GM18868 (cell line): ENCODE measurements around the gene IVD.
A peak's percentile ranks its signal among the peaks of the same experiment; 100 is the strongest.

Experiments used
- ATAC-seq: cut with Tn5 transposase; IDR thresholded peaks from one replicate; pipeline ENCODE4 v1.9.1; 2021; ENCODE audit warnings: mild to moderate bottlenecking, moderate library complexity; ENCODE audit not compliant: unreplicated experiment

IVD gene

DNA sequence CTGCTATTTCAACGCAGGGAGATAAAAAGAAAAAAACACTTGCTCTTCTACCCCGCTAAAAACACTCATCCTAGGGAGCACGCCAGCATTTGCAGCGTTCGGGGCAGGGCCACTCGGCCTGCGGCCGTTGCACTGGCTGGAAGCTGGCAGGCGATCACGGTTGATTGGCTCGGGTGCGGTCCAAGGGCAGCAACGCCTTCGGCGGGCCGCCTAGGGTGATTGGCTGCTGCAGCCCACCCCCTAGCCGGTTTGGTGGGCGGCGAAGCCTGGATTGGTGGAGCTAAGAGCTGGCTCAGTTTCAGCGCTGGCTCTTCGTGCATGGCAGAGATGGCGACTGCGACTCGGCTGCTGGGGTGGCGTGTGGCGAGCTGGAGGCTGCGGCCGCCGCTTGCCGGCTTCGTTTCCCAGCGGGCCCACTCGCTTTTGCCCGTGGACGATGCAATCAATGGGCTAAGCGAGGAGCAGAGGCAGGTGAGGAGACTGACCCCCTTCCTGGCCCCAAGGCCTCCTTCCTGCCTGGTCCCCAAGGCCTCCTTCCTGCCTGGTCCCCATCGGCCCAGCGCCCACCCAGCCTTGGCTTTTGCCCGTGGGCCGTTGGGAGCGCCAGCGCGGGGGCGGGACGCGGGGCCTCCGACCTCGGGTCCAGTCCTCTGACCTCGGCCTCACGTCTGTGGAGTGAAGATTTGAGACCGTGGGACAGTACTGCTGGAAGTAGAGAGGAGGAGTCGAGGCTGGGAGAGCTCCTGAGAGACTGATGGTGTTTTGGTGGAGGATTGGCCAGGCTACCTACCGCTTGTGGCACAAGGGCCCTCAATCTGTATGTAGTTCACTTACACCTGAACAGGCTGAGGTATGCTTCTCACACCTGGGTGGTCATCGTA lies at the start of gene IVD:
TSS of gene IVD (plus strand) at position 295 of the 881 bp plus-strand sequence. CDS start at position 328, 33 bp downstream.
- ATAC-seq = peak; percentile 90

DNA sequence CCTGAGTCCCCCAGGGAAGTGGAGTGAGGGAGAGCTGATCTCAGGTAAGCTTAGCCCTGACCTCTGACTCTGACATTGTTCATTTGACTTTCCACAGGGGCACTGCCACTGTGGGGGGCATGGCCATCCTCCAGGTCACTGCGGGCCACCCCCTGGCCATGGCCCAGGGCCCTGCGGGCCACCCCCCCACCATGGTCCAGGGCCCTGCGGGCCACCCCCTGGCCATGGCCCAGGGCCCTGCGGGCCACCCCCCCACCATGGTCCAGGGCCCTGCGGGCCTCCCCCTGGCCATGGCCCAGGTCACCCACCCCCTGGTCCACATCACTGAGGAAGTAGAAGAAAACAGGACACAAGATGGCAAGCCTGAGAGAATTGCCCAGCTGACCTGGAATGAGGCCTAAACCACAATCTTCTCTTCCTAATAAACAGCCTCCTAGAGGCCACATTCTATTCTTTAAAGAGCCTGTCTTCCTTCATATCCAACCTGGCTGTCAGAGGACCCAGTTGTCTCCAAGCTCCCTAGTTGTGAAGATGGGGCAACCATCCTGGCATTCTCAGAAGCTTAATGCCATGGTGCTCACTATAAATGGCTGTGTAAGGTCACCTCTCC lies 49.5 kb upstream of the IVD start:
- ATAC-seq = no peak

DNA sequence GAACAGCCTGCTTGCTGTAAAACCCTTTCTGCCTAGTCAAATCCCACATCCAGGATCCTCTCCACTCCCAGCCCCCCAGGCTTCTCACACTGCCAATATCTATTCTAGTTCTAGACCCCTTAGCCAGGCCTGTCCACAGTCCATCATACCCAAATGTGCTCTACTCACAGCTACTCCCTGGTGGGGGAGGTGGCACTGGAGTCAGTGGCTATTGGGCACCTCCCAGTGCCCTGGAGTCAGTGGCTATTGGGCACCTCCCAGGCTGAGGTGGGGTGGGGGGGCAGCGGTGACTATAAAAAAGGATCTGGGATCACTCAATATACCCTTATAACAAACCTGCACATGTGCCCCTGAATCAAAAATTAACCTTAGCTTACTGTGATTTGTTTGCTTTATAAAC lies 48.3 kb upstream of the IVD start:
- no peak for ATAC-seq

DNA sequence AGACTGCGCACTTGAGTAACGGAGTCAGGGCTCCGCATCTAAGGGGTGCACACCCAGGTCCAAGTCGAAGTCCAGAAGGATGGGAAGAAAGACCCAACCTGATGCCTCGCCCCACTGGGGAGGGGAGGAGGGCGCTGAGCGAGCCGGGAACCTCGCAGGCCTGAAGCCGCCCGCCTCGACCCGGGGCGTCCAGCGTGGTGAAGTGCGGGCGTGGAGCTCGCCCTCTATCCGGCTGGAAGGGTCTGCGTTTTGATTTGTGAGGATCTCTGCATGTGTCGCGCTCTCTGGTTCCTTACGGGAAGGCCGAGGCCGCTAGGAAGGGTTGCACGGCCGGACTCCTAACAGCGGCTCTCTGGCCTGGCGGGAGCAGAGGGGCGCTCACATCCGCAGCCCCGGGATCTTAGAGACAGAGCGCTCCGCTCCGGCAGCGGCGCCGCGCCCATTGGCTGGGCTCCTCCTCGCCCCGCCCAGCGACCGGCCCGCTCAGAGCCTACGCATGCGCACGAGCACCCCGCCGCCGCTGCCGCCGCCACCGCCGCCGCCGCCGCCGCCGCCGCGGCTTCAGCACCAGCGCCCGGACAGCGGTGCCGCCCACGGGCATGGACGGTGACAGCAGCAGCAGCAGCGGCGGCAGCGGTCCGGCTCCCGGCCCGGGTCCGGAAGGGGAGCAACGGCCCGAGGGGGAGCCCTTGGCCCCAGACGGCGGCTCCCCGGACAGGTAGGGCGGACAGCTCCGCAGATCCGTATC lies 47.7 kb upstream of the IVD start, which contains the start of gene DISP2:
TSS of gene DISP2 (plus strand) at position 497 of the 748 bp plus-strand sequence. CDS start at position 600, 103 bp downstream.
- ATAC-seq = peak; percentile 81

DNA sequence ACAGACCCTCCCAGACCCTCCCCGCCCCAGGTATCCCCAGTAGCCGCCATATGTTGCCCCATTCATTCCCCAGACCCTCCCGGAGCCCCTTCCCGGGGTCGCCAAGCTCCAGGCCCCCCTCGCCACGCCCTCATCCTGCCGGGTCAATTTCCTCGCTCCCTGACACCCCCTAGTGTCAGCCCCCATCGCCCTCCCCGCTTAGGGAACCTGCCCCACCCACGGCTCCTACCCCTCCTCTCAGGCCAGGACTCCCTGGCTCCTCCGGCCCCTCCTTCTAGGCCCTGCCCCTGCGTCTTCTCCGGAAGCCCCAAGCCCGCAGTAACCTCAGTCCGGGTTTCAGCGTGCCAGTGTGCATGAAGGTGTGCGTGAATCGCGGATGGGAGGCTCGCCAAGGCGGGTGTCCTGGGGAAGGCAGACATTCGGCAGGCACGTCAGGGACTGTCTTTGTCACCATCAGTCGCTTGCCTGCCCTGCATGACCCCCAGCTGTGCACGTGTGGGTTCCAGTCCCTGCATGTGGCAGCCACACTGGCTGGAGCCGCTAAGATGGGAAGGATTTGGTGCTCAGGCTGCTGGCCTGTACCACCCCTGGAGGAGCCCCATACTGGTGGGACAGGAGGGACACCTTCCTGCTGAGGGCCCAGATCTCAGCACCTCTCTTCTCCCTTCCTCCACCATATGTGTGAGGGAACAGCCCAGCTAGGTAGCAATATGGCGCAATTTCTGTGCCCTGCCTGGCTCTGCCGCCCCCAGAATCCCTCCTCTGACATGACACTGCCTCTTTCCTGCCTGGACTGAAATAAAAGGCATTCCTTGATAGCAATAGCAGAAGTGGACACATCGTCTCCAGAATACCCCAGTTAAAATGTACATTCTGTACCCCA lies 46.9 kb upstream of the IVD start:
- ATAC-seq = peak; percentile 6

DNA sequence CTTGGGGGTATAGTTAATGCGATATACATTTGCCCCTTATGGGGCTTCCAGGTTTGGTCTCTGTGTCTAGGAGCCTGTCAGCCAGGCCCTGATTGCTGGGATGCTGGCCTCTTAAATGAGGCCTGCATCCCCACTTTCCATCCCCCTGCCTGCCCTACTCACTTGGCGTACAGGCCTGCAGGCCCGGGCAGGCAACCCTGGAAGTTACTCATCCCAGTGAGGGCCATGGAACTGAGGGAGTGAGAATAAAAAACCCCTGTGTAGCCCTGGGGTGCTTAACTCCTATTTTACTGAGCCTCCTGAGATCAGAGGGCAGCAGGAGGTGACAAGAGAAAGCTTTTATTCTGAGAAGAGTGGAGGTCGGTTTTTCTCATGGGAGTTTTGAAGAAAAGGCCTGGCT lies 45.6 kb upstream of the IVD start:
- ATAC-seq = no peak

DNA sequence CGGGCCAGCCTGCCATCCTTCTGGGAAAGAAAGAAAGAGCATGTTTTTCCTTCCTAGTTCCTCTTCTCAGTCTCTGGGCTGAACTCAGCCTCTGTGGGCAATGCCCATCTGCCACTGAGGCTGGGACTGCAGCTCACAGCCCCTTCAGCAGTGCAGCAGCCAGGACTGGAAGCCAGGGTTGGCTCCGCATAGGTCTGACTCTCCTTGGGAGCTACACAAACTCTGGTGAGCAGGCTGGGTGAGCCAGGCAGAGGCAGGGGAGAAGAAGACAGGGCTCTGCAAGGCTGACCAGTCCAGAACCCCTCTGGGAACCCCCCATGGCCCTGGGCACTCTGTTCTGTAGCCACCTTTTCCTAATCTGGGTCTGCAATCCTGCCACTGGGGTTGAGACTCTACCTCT lies 44.0 kb upstream of the IVD start:
- ATAC-seq = no peak

DNA sequence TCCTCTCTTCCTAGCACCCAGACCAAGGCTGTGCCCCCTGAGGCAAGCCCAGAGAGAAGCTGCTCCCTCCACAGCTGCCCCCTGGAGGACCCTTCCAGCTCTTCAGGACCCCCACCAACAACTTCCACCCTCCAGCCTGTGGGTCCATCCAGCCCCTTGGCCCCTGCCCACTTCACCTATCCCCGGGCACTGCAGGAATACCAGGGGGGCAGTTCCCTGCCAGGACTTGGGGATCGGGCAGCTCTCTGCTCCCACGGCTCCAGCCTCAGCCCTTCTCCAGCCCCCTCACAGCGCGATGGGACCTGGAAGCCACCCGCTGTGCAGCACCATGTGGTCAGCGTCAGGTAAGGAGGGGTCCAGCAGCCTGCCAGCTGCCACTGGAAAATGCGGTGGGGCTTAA lies 42.0 kb upstream of the IVD start:
- ATAC-seq = no peak

DNA sequence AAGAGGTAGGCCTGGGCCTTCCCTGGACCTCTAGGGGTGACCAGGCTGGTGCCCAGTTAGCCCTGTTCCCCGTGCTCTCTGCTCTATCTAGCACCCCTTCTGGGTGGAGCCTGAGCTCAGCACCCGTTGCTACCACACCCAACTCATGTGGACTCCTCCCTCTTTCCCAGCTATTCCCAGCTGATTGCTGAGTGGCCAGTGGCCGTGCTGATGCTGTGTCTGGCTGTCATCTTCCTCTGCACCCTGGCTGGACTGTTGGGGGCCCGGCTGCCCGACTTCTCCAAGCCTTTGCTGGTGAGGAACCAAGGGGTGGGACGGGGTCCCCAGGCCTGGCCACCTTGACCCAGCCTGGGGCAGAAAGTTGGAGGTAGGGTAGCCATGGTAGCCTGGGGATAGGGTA lies 41.3 kb upstream of the IVD start:
- ATAC-seq = no peak

DNA sequence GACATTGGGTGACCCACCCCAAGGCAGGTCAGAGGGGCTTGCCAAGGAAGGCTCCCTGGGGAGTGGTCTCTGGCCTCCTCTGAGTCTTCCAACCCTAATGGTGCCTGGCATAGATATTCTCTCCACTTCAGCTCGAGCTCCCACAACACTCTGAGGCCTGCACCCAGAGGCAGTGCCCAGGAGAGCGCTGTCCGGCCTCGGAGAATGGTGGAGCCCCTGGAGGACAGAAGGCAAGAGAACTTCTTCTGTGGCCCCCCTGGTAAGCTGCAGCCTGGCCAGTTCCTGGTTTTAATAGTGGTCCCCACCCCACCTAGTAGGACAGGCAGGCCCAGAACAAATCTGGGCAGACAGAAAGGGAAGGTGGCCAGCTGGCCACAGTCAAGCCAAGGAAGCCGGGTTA lies 40.6 kb upstream of the IVD start:
- ATAC-seq = no peak

DNA sequence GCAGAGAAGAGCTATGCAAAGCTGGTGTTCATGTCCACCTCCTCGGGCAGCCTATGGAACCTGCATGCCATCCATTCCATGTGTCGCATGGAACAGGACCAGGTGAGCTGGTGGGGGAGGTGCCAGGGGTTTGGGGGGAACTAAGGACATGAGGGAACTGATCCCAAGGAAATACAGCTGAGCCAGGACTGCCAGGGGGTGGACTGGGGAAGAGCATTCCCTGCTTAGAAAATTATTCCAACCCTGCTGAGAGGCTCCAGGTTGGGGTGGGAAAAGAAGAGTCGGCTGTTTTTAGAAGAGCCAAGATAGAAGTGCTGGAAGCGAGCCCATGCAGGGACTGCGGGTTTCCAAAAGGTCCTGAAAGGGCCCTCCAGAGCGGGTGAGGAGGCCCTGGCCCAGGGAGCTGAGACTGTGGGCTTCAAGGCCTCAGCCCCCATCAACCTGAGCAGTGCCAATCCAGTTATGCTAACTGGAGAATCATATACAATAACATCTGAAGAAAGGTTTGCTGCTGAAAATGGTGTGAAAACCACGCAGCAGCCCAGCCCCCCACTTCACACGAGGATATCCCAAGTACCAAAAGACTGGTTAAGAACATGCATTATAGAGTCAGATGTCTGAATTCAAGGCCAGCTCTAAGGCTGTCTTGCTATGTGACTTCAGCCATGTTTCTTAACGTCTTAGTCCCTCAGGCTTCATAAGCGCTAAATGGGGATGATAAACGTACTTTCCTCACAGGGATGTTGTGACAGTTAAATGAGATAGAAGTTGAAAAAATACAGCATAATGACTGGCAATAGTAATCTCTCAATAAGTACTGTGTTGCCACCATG lies 39.8 kb upstream of the IVD start:
- no peak for ATAC-seq

DNA sequence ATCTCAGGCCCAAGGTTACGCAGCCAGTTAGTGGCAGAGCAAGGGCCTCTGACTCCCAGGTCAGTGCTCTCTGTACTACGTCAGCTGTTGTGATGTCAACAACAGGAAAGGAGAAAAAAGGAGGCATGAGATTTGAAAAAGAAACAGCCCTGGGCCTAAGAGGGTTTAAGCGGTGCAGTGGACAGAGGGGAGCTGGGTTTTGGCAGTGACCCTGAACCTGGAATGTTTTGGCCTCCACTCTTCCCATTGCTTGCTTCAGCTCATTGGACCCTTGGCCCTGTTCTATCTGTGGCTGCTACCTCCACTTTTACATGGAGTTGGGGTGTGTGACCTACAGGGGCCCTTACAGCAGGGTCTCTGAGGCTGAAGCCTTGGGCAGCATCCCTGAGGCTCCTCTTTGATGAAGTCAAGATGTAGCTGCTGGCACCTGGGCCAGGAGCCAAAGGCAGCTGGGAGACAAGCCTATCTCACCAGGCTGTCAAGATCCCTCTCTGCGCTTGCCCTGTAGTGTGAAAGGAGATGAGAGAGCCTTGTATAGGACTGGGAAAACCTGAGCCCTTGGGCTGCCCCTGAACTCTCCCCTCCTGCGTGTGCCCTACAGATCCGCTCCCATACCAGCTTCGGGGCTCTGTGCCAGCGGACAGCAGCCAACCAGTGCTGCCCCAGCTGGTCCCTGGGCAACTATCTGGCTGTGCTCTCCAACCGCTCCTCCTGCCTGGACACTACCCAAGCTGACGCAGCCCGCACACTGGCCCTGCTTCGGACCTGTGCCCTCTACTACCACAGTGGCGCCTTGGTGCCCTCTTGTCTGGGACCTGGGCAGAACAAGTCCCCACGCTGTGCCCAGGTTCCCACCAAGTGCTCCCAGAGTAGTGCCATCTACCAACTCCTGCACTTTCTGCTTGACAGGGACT lies 38.9 kb upstream of the IVD start:
- no peak for ATAC-seq

DNA sequence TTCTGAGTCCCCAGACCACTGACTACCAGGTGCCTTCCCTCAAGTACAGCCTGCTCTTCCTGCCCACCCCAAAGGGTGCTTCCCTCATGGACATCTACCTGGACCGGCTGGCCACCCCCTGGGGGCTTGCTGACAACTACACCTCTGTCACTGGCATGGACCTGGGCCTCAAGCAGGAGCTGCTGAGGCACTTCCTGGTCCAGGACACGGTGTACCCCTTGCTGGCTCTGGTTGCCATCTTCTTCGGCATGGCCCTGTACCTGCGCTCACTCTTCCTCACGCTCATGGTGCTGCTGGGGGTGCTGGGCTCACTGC lies 38.3 kb upstream of the IVD start:
- ATAC-seq = no peak

DNA sequence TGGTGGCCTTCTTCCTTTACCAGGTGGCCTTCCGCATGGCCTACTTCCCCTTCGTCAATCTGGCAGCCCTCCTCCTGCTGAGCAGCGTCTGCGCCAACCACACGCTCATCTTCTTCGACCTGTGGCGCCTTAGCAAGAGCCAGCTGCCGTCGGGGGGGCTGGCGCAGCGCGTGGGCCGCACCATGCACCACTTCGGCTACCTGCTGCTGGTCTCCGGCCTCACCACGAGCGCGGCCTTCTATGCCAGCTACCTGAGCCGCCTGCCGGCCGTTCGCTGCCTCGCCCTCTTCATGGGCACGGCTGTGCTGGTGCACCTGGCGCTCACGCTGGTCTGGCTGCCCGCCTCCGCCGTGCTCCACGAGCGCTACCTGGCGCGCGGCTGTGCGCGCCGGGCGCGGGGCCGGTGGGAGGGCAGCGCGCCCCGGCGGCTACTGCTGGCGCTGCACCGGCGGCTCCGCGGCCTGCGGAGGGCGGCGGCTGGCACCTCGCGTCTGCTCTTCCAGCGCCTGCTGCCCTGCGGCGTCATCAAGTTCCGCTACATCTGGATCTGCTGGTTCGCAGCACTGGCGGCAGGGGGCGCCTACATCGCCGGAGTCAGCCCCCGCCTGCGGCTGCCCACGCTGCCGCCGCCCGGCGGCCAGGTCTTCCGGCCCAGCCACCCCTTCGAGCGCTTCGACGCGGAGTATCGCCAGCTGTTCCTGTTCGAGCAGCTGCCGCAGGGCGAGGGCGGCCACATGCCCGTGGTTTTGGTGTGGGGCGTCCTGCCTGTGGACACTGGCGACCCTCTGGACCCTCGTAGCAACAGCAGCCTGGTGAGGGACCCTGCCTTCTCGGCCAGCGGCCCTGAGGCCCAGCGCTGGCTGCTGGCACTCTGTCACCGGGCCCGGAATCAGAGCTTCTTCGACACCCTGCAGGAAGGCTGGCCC lies 37.6 kb upstream of the IVD start:
- peak; percentile 88 for ATAC-seq

DNA sequence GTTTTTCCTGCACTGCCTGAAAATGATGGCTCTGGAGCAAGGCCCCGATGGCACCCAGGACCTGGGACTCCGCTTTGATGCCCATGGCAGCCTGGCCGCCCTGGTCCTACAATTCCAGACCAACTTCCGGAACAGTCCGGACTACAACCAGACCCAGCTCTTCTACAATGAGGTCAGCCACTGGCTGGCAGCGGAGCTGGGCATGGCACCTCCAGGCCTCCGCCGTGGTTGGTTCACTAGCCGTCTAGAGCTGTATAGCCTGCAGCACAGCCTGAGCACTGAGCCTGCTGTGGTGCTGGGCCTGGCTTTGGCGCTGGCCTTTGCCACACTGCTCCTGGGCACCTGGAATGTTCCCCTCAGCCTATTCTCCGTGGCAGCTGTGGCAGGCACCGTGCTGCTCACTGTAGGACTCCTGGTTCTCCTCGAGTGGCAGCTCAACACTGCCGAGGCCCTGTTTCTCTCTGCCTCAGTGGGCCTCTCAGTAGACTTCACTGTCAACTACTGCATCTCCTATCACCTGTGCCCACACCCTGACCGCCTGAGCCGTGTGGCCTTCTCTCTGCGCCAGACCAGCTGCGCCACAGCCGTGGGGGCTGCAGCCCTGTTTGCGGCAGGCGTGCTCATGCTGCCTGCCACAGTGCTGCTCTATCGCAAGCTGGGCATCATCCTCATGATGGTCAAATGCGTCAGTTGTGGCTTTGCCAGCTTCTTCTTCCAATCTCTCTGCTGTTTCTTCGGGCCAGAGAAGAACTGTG lies 36.7 kb upstream of the IVD start:
- ATAC-seq = no peak

DNA sequence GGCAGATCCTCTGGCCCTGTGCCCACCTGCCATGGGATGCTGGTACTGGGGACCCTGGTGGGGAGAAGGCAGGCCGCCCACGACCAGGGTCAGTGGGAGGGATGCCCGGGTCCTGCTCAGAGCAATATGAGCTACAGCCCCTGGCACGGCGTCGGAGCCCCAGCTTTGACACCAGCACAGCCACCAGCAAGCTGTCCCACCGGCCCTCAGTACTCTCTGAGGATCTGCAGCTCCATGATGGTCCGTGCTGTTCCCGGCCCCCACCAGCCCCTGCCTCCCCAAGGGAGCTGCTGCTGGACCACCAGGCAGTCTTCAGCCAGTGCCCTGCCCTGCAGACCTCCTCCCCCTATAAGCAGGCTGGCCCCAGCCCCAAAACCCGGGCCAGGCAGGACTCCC lies 36.1 kb upstream of the IVD start:
- no peak for ATAC-seq

DNA sequence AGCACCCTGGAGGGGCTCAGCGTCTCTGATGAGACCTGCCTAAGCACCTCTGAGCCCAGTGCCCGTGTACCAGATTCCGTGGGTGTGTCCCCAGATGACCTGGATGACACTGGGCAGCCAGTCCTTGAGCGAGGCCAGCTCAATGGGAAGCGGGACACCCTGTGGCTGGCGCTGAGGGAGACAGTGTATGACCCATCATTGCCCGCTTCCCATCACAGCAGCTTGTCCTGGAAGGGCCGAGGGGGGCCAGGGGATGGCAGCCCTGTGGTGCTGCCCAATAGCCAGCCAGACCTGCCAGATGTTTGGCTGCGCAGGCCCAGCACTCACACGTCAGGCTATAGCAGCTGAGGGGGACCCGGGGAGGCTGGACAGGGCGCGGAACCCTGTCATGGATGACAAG lies 35.6 kb upstream of the IVD start:
- ATAC-seq = no peak
